ENCODE data around the gene FHIT. TPM values are rescaled to one million over a fixed set of nuclear protein-coding genes. Genes with fewer than 3 reads are reported as not detected.

FHIT gene
- total and polyA plus RNA-seq, 4 donors = 6.9 to 16.5 (median 9.9) TPM

- H3K9me3 ChIP-seq (ENCODE audit: control insufficient read depth, insufficient read depth, low read length) = peaks cover 3% of the 10 kb centered on the region
- no peaks in the 10 kb centered on the region for H3K36me3 ChIP-seq (ENCODE audit: control insufficient read depth, insufficient read depth, low read length)
- no peak for DNase-seq (ENCODE audit: low read depth in 4 of 6, low spot score in 6 of 6)
- H3K27me3 ChIP-seq (ENCODE audit: control insufficient read depth, insufficient read depth, low read length) = no peaks in the 10 kb centered on the region
- no peak overlapping the region for H3K4me3 ChIP-seq (ENCODE audit: low read depth, low read length)
- H3K4me1 ChIP-seq (ENCODE audit: control insufficient read depth, insufficient read depth, low read length) = no peaks in the 10 kb centered on the region
- no CpG with 5 or more reads among the region's 2 CpGs for WGBS (ENCODE audit: insufficient coverage)
- H3K27ac ChIP-seq (ENCODE audit: low read depth, low read length) = no peak overlapping the region
These were observed 163.8 kb downstream of the FHIT start for GRCh38 chr3:61087465-61087864.

GRCh38 chr3:61081554-61081953 is 169.7 kb downstream of the FHIT start:
- Histone ChIP-seq H3K4me1 (ENCODE audit: control insufficient read depth, insufficient read depth, low read length) (no peaks in the 10 kb centered on the region), H3K36me3 (ENCODE audit: control insufficient read depth, insufficient read depth, low read length) (no peaks in the 10 kb centered on the region), H3K27me3 (ENCODE audit: control insufficient read depth, insufficient read depth, low read length) (no peaks in the 10 kb centered on the region), H3K9me3 (ENCODE audit: control insufficient read depth, insufficient read depth, low read length) (peaks cover 3% of the 10 kb centered on the region), H3K4me3 (ENCODE audit: low read depth, low read length) (no peak overlapping the region), H3K27ac (ENCODE audit: low read depth, low read length) (no peak overlapping the region)
- no peak for DNase-seq (ENCODE audit: low read depth in 4 of 6, low spot score in 6 of 6)
- WGBS (ENCODE audit: insufficient coverage) = 91% methylated on average over 3 of the region's 3 CpGs

- Histone ChIP-seq H3K36me3 (ENCODE audit: control insufficient read depth, insufficient read depth, low read length) (no peaks in the 10 kb centered on the region), H3K27me3 (ENCODE audit: control insufficient read depth, insufficient read depth, low read length) (no peaks in the 10 kb centered on the region), H3K27ac (ENCODE audit: low read depth, low read length) (no peak overlapping the region), H3K9me3 (ENCODE audit: control insufficient read depth, insufficient read depth, low read length) (peaks cover 3% of the 10 kb centered on the region), H3K4me3 (ENCODE audit: low read depth, low read length) (no peak overlapping the region), H3K4me1 (ENCODE audit: control insufficient read depth, insufficient read depth, low read length) (no peaks in the 10 kb centered on the region)
- 38% methylated on average over 1 of the region's 5 CpGs for WGBS (ENCODE audit: insufficient coverage)
- peak in 1 of 6 donors; percentile 6 for DNase-seq (ENCODE audit: low read depth in 4 of 6, low spot score in 6 of 6)
These were observed 170.4 kb downstream of the FHIT start for GRCh38 chr3:61080737-61081445.

- 80% methylated on average over 1 of the region's 6 CpGs for WGBS (ENCODE audit: insufficient coverage)
- H3K27me3 ChIP-seq (ENCODE audit: control insufficient read depth, insufficient read depth, low read length) = no peaks in the 10 kb centered on the region
- no peak overlapping the region for H3K4me3 ChIP-seq (ENCODE audit: low read depth, low read length)
- H3K9me3 ChIP-seq (ENCODE audit: control insufficient read depth, insufficient read depth, low read length) = peaks cover 3% of the 10 kb centered on the region
- no peaks in the 10 kb centered on the region for H3K4me1 ChIP-seq (ENCODE audit: control insufficient read depth, insufficient read depth, low read length)
- H3K27ac ChIP-seq (ENCODE audit: low read depth, low read length) = no peak overlapping the region
- H3K36me3 ChIP-seq (ENCODE audit: control insufficient read depth, insufficient read depth, low read length) = no peaks in the 10 kb centered on the region
- no peak for DNase-seq (ENCODE audit: low read depth in 4 of 6, low spot score in 6 of 6)
These were observed 173.1 kb downstream of the FHIT start for GRCh38 chr3:61078048-61078752.

- Histone ChIP-seq H3K27me3 (ENCODE audit: control insufficient read depth, insufficient read depth, low read length) (no peaks in the 10 kb centered on the region), H3K4me3 (ENCODE audit: low read depth, low read length) (no peak overlapping the region), H3K9me3 (ENCODE audit: control insufficient read depth, insufficient read depth, low read length) (peaks cover under 1% of the 10 kb centered on the region), H3K4me1 (ENCODE audit: control insufficient read depth, insufficient read depth, low read length) (no peaks in the 10 kb centered on the region), H3K27ac (ENCODE audit: low read depth, low read length) (no peak overlapping the region), H3K36me3 (ENCODE audit: control insufficient read depth, insufficient read depth, low read length) (no peaks in the 10 kb centered on the region)
- no CpG with 5 or more reads among the region's 1 CpG for WGBS (ENCODE audit: insufficient coverage)
- no peak for DNase-seq (ENCODE audit: low read depth in 4 of 6, low spot score in 6 of 6)
These were observed 173.7 kb downstream of the FHIT start for GRCh38 chr3:61077551-61077950.

GRCh38 chr3:61074783-61075182 is 176.5 kb downstream of the FHIT start:
- H3K4me3 ChIP-seq (ENCODE audit: low read depth, low read length) = no peak overlapping the region
- H3K36me3 ChIP-seq (ENCODE audit: control insufficient read depth, insufficient read depth, low read length) = no peaks in the 10 kb centered on the region
- 41% methylated on average over 3 of the region's 3 CpGs for WGBS (ENCODE audit: insufficient coverage)
- no peaks in the 10 kb centered on the region for H3K4me1 ChIP-seq (ENCODE audit: control insufficient read depth, insufficient read depth, low read length)
- no peak for DNase-seq (ENCODE audit: low read depth in 4 of 6, low spot score in 6 of 6)
- H3K27ac ChIP-seq (ENCODE audit: low read depth, low read length) = no peak overlapping the region
- H3K9me3 ChIP-seq (ENCODE audit: control insufficient read depth, insufficient read depth, low read length) = no peaks in the 10 kb centered on the region
- H3K27me3 ChIP-seq (ENCODE audit: control insufficient read depth, insufficient read depth, low read length) = no peaks in the 10 kb centered on the region

GRCh38 chr3:61073566-61074165 is 177.6 kb downstream of the FHIT start:
- no CpG with 5 or more reads among the region's 4 CpGs for WGBS (ENCODE audit: insufficient coverage)
- Histone ChIP-seq H3K36me3 (ENCODE audit: control insufficient read depth, insufficient read depth, low read length) (no peaks in the 10 kb centered on the region), H3K9me3 (ENCODE audit: control insufficient read depth, insufficient read depth, low read length) (no peaks in the 10 kb centered on the region), H3K27me3 (ENCODE audit: control insufficient read depth, insufficient read depth, low read length) (no peaks in the 10 kb centered on the region), H3K4me3 (ENCODE audit: low read depth, low read length) (no peak overlapping the region), H3K4me1 (ENCODE audit: control insufficient read depth, insufficient read depth, low read length) (no peaks in the 10 kb centered on the region), H3K27ac (ENCODE audit: low read depth, low read length) (no peak overlapping the region)
- DNase-seq (ENCODE audit: low read depth in 4 of 6, low spot score in 6 of 6) = peak in 2 of 6 donors; percentile 7 to 76

GRCh38 chr3:61068084-61068483 is 183.2 kb downstream of the FHIT start:
- WGBS (ENCODE audit: insufficient coverage) = 93% methylated on average over 3 of the region's 4 CpGs

GRCh38 chr3:61066800-61067199 is 184.5 kb downstream of the FHIT start:
- Histone ChIP-seq H3K27me3 (ENCODE audit: control insufficient read depth, insufficient read depth, low read length) (no peaks in the 10 kb centered on the region), H3K9me3 (ENCODE audit: control insufficient read depth, insufficient read depth, low read length) (no peaks in the 10 kb centered on the region), H3K4me3 (ENCODE audit: low read depth, low read length) (no peak overlapping the region), H3K4me1 (ENCODE audit: control insufficient read depth, insufficient read depth, low read length) (no peaks in the 10 kb centered on the region), H3K36me3 (ENCODE audit: control insufficient read depth, insufficient read depth, low read length) (no peaks in the 10 kb centered on the region), H3K27ac (ENCODE audit: low read depth, low read length) (no peak overlapping the region)
- DNase-seq (ENCODE audit: low read depth in 4 of 6, low spot score in 6 of 6) = no peak
- 97% methylated on average over 2 of the region's 2 CpGs for WGBS (ENCODE audit: insufficient coverage)

More at GRCh38 chr3:61068084-61068483, 183.2 kb downstream of the FHIT start:
- Histone ChIP-seq H3K9me3 (ENCODE audit: control insufficient read depth, insufficient read depth, low read length) (no peaks in the 10 kb centered on the region), H3K4me1 (ENCODE audit: control insufficient read depth, insufficient read depth, low read length) (no peaks in the 10 kb centered on the region), H3K27ac (ENCODE audit: low read depth, low read length) (no peak overlapping the region), H3K36me3 (ENCODE audit: control insufficient read depth, insufficient read depth, low read length) (no peaks in the 10 kb centered on the region), H3K4me3 (ENCODE audit: low read depth, low read length) (no peak overlapping the region), H3K27me3 (ENCODE audit: control insufficient read depth, insufficient read depth, low read length) (no peaks in the 10 kb centered on the region)
- no peak for DNase-seq (ENCODE audit: low read depth in 4 of 6, low spot score in 6 of 6)

All from spinal cord (tissue), 10 donors.